ENCODE results near the gene IQCF6. TPM values are rescaled to one million over a fixed set of nuclear protein-coding genes. Genes with fewer than 3 reads are reported as not detected.

The IQCF6 gene
- total RNA-seq, 1 experiment from 2014 or later: not detected

GRCh38 chr3:51751287-51751686 lies 27.8 kb downstream of the IQCF6 start:
- POLR2A ChIA-PET (ENCODE audit: low non-redundant PET): no interaction called here
- no peak overlapping the region for H3K27ac ChIP-seq (ENCODE audit: low read depth, low read length, poor library complexity, severe bottlenecking)
- no peak overlapping the region for H3K4me3 ChIP-seq (ENCODE audit: low read depth, low read length, poor library complexity, severe bottlenecking)
- no TSS peak for BruUV-seq (replicated peaks)
- no peaks in the 10 kb centered on the region for H3K36me3 ChIP-seq (ENCODE audit: insufficient read depth, low read length, poor library complexity, severe bottlenecking)
- H3K9me3 ChIP-seq (ENCODE audit: low read depth, low read length, poor library complexity, severe bottlenecking): no peaks in the 10 kb centered on the region
- DNase-seq (ENCODE audit: low spot score): no peak
- H3K4me1 ChIP-seq (ENCODE audit: insufficient read depth, low read length, poor library complexity, severe bottlenecking): no peaks in the 10 kb centered on the region
- CTCF ChIA-PET: no interaction called here
- TF ChIP-seq CTCF (conservative IDR thresholded peaks at IDR 0.05; ENCODE audit: low read depth, low read length) (no peak), EZH2 (IDR thresholded peaks at IDR 0.05; ENCODE audit: borderline replicate concordance, low read depth, low read length, poor library complexity, severe bottlenecking) (no peak)
- H3K27me3 ChIP-seq (replicated peaks; ENCODE audit: insufficient read depth, low read depth, low read length, poor library complexity): peaks cover 4% of the 10 kb centered on the region
- intact Hi-C loops (cut with micrococcal nuclease; ENCODE audit: unreplicated experiment): no loop called here

- H3K4me3 ChIP-seq (ENCODE audit: low read depth, low read length, poor library complexity, severe bottlenecking): no peak overlapping the region
- intact Hi-C loops (cut with micrococcal nuclease; ENCODE audit: unreplicated experiment): no loop called here
- H3K27ac ChIP-seq (ENCODE audit: low read depth, low read length, poor library complexity, severe bottlenecking): no peak overlapping the region
- DNase-seq (ENCODE audit: low spot score): no peak
- peaks cover 4% of the 10 kb centered on the region for H3K27me3 ChIP-seq (replicated peaks; ENCODE audit: insufficient read depth, low read depth, low read length, poor library complexity)
- CTCF ChIA-PET: no interaction called here
- TF ChIP-seq CTCF (conservative IDR thresholded peaks at IDR 0.05; ENCODE audit: low read depth, low read length) (no peak), EZH2 (IDR thresholded peaks at IDR 0.05; ENCODE audit: borderline replicate concordance, low read depth, low read length, poor library complexity, severe bottlenecking) (no peak)
- POLR2A ChIA-PET (ENCODE audit: low non-redundant PET): no interaction called here
- no TSS peak for BruUV-seq (replicated peaks)
- no peaks in the 10 kb centered on the region for H3K36me3 ChIP-seq (ENCODE audit: insufficient read depth, low read length, poor library complexity, severe bottlenecking)
- no peaks in the 10 kb centered on the region for H3K9me3 ChIP-seq (ENCODE audit: low read depth, low read length, poor library complexity, severe bottlenecking)
- no peaks in the 10 kb centered on the region for H3K4me1 ChIP-seq (ENCODE audit: insufficient read depth, low read length, poor library complexity, severe bottlenecking)
These were observed 28.2 kb downstream of the IQCF6 start for GRCh38 chr3:51750878-51751277.

GRCh38 chr3:51748327-51748726 lies 30.7 kb downstream of the IQCF6 start:
- ChIA-PET POLR2A (ENCODE audit: low non-redundant PET) (no interaction called here), CTCF (no interaction called here)
- Histone ChIP-seq H3K27me3 (replicated peaks; ENCODE audit: insufficient read depth, low read depth, low read length, poor library complexity) (peaks cover under 1% of the 10 kb centered on the region), H3K36me3 (ENCODE audit: insufficient read depth, low read length, poor library complexity, severe bottlenecking) (no peaks in the 10 kb centered on the region), H3K4me1 (ENCODE audit: insufficient read depth, low read length, poor library complexity, severe bottlenecking) (no peaks in the 10 kb centered on the region), H3K27ac (ENCODE audit: low read depth, low read length, poor library complexity, severe bottlenecking) (no peak overlapping the region), H3K4me3 (ENCODE audit: low read depth, low read length, poor library complexity, severe bottlenecking) (no peak overlapping the region), H3K9me3 (ENCODE audit: low read depth, low read length, poor library complexity, severe bottlenecking) (no peaks in the 10 kb centered on the region)
- no TSS peak for BruUV-seq (replicated peaks)
- DNase-seq (ENCODE audit: low spot score): no peak
- TF ChIP-seq CTCF (conservative IDR thresholded peaks at IDR 0.05; ENCODE audit: low read depth, low read length): no peak
- TF ChIP-seq EZH2 (IDR thresholded peaks at IDR 0.05; ENCODE audit: borderline replicate concordance, low read depth, low read length, poor library complexity, severe bottlenecking): no peak
- intact Hi-C loops (cut with micrococcal nuclease; ENCODE audit: unreplicated experiment): no loop called here
